ENCODE measurements around the gene ANXA2R. TPM values are rescaled to one million over a fixed set of nuclear protein-coding genes. Genes with fewer than 3 reads are reported as not detected.
A peak's percentile ranks its signal among the peaks of the same experiment; 100 is the strongest.

Gene ANXA2R
- total RNA-seq, 2 experiments from 2014 or later = 8.0 to 10.4 TPM

DNA sequence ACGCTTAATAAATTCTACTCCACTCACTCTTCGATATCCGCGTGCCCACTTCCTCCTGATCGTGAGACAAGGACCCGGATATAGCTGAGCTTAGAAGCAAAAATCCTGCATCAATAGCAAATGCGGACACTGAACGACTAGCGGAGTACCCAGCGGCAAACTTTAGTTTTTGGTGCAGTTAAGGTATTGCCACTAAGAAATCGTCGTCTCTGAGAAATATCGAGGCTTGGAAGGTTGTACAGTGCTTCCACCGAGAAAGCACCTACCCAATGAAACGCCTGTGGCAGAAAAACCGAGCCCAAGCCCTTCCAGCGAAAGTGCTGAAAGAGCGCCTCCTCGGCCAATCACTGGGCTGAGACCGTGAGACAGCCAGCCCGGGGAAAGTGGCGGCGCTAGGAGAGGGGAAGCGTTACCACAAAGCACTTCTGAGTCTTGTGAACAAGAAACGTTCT lies 32.2 kb downstream of the ANXA2R start:
- peak overlapping the region; percentile 93 for H3K4me3 Mint-ChIP-seq
- no peaks in the 10 kb centered on the region for H3K9me3 Mint-ChIP-seq
- TF ChIP-seq, protein P1, sequence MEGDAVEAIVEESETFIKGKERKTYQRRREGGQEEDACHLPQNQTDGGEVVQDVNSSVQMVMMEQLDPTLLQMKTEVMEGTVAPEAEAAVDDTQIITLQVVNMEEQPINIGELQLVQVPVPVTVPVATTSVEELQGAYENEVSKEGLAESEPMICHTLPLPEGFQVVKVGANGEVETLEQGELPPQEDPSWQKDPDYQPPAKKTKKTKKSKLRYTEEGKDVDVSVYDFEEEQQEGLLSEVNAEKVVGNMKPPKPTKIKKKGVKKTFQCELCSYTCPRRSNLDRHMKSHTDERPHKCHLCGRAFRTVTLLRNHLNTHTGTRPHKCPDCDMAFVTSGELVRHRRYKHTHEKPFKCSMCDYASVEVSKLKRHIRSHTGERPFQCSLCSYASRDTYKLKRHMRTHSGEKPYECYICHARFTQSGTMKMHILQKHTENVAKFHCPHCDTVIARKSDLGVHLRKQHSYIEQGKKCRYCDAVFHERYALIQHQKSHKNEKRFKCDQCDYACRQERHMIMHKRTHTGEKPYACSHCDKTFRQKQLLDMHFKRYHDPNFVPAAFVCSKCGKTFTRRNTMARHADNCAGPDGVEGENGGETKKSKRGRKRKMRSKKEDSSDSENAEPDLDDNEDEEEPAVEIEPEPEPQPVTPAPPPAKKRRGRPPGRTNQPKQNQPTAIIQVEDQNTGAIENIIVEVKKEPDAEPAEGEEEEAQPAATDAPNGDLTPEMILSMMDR (IDR thresholded peaks at IDR 0.05) = no peak
- H3K4me1 Mint-ChIP-seq (ENCODE audit: low read depth) = peaks cover 30% of the 10 kb centered on the region
- peak; percentile 72 for ATAC-seq
- intact Hi-C loops (cut with micrococcal nuclease) = loop anchor here (1.0 to 5.0 kb wide), 5 partner anchors 12 to 99 kb away; partner anchors contain the start of gene ANXA2R
- POLR2A ChIA-PET = interaction anchor here (0.7 to 5.9 kb wide), 13 partner anchors 11 to 642 kb away, joined by 3 to 169 read pairs (median 9); partner anchors contain the start of genes ANXA2R and HMGCS1
- CTCF ChIA-PET = interaction anchor here (0.9 to 5.3 kb wide), 12 partner anchors 11 to 103 kb away, joined by 3 to 112 read pairs (median 6); no protein-coding TSS in a partner anchor
- DNase-seq = peak; percentile 89
- peak overlapping the region; percentile 99 for H3K27ac Mint-ChIP-seq
- H3K36me3 Mint-ChIP-seq (ENCODE audit: low read depth) = no peaks in the 10 kb centered on the region
- no peaks in the 10 kb centered on the region for H3K27me3 Mint-ChIP-seq

DNA sequence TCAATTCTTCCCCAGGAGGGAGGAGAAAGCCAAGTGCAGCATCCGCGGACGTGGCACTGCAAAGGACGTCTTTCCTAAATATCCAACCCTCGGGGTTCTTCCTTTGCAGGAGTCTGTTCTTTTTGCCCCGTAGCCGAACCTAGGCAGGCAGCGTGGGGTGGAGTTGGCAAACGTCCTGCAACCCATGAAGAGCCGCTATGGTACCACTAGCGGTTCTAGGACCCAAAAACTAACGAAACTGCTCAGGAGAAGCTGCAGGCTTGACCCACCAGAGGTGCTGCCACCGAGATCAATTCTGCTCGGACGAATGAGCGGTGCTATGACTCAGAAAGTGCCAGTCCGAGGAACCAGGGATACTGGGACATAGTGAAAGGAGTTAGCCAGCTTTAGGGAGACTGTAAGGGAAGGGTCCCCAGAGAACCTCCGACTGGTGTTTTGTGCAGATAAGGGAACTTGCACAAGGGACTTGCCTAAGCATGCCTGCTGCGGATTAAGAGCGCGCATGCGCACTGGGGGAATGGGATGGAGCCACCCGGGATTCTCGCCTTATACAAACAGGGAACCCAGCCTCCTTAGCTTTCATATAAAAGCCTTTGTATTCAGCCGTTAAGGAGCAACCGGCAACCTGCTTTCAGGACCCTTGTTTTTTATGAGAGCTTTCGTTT lies 32.7 kb downstream of the ANXA2R start:
- ChIA-PET POLR2A (interaction anchor here (1.1 to 5.9 kb wide), 11 partner anchors 11 to 306 kb away, joined by 3 to 169 read pairs (median 10); partner anchors contain the start of genes ANXA2R and HMGCS1), CTCF (interaction anchor here (0.9 to 5.3 kb wide), 11 partner anchors 12 to 104 kb away, joined by 3 to 112 read pairs (median 8); no protein-coding TSS in a partner anchor)
- Mint-ChIP-seq H3K4me3 (peak overlapping the region; percentile 93), H3K27me3 (no peaks in the 10 kb centered on the region), H3K27ac (peak overlapping the region; percentile 99), H3K4me1 (ENCODE audit: low read depth) (peaks cover 30% of the 10 kb centered on the region), H3K9me3 (no peaks in the 10 kb centered on the region), H3K36me3 (ENCODE audit: low read depth) (no peaks in the 10 kb centered on the region)
- TF ChIP-seq, protein P1 (IDR thresholded peaks at IDR 0.05) = no peak
- intact Hi-C loops (cut with micrococcal nuclease) = loop anchor here (5.0 kb wide), 2 partner anchors 35 to 100 kb away; partner anchors contain the start of gene ANXA2R
- DNase-seq (peak; percentile 82), ATAC-seq (peak; percentile 38)

DNA sequence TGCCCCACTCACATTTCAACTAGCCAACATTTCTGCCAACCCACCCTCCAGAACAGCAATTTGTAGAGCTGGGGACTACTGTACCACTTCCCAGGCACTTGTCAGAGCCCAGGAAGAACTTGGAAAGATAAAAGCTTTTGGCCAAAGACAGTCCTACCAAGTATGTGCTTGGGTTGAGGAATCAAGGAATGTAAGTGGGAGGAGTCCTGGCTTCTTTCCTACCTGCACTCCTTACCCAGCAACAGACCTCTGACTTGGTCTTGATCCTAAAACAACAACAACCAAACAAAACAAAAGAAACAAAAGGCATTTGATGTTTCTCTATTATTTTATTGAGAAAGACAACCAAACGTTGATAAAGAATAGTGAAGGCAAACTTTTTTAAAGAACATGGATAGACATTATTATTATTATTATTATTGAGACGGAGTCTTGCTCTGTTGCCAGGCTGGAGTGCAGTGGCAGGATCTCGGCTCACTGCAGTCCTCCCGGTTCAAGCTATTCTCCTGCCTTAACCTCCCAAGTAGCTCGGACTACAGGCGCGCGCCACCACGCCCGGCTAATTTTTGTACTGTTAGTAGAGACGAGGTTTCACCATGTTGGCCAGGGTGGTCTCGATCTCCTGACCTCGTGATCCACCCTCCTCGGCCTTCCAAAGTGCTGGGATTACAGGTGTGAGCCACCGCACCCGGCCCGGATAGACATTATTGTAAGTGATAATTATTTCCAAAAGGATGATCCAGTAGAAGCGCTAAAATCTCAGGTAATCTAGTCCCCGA lies 33.5 kb downstream of the ANXA2R start:
- ChIA-PET CTCF (interaction anchor here (0.9 to 5.3 kb wide), 8 partner anchors 12 to 105 kb away, joined by 3 to 112 read pairs (median 6); no protein-coding TSS in a partner anchor), POLR2A (interaction anchor here (0.7 to 5.9 kb wide), 9 partner anchors 12 to 306 kb away, joined by 3 to 169 read pairs (median 14); partner anchors contain the start of genes ANXA2R and HMGCS1)
- ATAC-seq (no peak), DNase-seq (no peak)
- Mint-ChIP-seq H3K36me3 (ENCODE audit: low read depth) (no peaks in the 10 kb centered on the region), H3K27ac (peak overlapping the region; percentile 99), H3K27me3 (no peaks in the 10 kb centered on the region), H3K4me3 (peak overlapping the region; percentile 93), H3K4me1 (ENCODE audit: low read depth) (peaks cover 30% of the 10 kb centered on the region), H3K9me3 (no peaks in the 10 kb centered on the region)
- TF ChIP-seq, protein P1 (IDR thresholded peaks at IDR 0.05) = no peak
- intact Hi-C loops (cut with micrococcal nuclease) = loop anchor here (5.0 kb wide), 2 partner anchors 36 to 101 kb away; partner anchors contain the start of gene ANXA2R

DNA sequence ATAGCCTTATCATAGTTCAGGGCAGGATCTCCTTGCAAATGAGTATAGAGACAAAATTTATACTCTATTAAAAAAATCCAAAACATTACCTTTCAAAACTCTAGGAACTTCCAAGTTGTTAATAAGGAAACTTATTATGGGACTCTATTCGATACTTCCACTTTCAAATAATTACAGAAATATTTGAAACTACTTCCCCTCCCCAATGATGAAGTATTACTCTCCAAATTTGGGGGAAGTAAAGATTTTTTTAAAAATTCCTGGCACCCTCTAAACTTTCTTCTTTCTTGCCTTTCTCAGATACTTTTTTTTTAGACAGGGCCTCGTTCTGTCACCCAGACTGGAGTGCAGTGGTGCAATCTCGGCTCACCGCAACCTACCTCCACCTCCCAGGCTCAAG lies 35.1 kb downstream of the ANXA2R start:
- ATAC-seq = no peak
- no peak for DNase-seq
- Mint-ChIP-seq H3K27me3 (peaks cover 1% of the 10 kb centered on the region), H3K4me3 (no peak overlapping the region), H3K36me3 (ENCODE audit: low read depth) (no peaks in the 10 kb centered on the region), H3K27ac (no peak overlapping the region), H3K9me3 (no peaks in the 10 kb centered on the region), H3K4me1 (ENCODE audit: low read depth) (peaks cover 20% of the 10 kb centered on the region)
- TF ChIP-seq, protein P1 (IDR thresholded peaks at IDR 0.05) = no peak
- intact Hi-C loops (cut with micrococcal nuclease) = loop anchor here (5.0 kb wide), 2 partner anchors 37 to 102 kb away; partner anchors contain the start of gene ANXA2R
- CTCF ChIA-PET = interaction anchor here (5.0 to 5.3 kb wide), 2 partner anchors 10 to 14 kb away, joined by 68 to 112 read pairs; no protein-coding TSS in a partner anchor
- POLR2A ChIA-PET = no interaction called here

Measured in activated CD8-positive, alpha-beta T cell treated with anti-CD3 and anti-CD28 coated beads for 36 hours (primary cell).